Loucy (cell line): ENCODE measurements around the gene PITPNC1.
A peak's percentile ranks its signal among the peaks of the same experiment; 100 is the strongest.

Experiments used
- H2AFZ ChIP-seq: fragments of 200-600 bp; sonication (generic); 2 replicates; pipeline ENCODE4 v1.6.0; 2016; ENCODE audit warnings: antibody characterized with exemption, mild to moderate bottlenecking, low read length, moderate library complexity
- H3F3A ChIP-seq: fragments of 200-600 bp; 2 replicates; pipeline ENCODE4 v1.6.0; 2016; ENCODE audit warnings: antibody characterized with exemption, low read depth, mild to moderate bottlenecking
- H3K27me3 ChIP-seq: fragments of 200-600 bp; sonication (generic); 2 replicates; pipeline ENCODE4 v1.6.1; 2014; ENCODE audit warnings: low read length, mild to moderate bottlenecking; ENCODE audit not compliant: insufficient read depth, poor library complexity, severe bottlenecking
- H3K36me3 ChIP-seq: fragments of 200-600 bp; sonication (generic); 2 replicates; pipeline ENCODE4 v1.6.1; 2016; ENCODE audit warnings: low read length; ENCODE audit not compliant: insufficient read depth
- H3K4me1 ChIP-seq: fragments of 200-600 bp; sonication (generic); 2 replicates; pipeline ENCODE4 v1.5.1; 2014; ENCODE audit warnings: low read length, mild to moderate bottlenecking; ENCODE audit not compliant: insufficient read depth, poor library complexity, severe bottlenecking
- H3K4me2 ChIP-seq: fragments of 200-600 bp; sonication (generic); 2 replicates; pipeline ENCODE4 v1.6.0; 2014; ENCODE audit warnings: antibody characterized with exemption, low read length, low read depth, mild to moderate bottlenecking; ENCODE audit not compliant: poor library complexity, severe bottlenecking
- H3K4me3 ChIP-seq: fragments of 200-600 bp; sonication (generic); 2 replicates; pipeline ENCODE4 v1.5.1; 2014; ENCODE audit warnings: low read length, mild to moderate bottlenecking, mixed read lengths; ENCODE audit not compliant: poor library complexity, severe bottlenecking
- H3K79me2 ChIP-seq: fragments of 200-600 bp; sonication (generic); 2 replicates; pipeline ENCODE4 v1.6.1; 2014; ENCODE audit warnings: low read length; ENCODE audit not compliant: insufficient read depth
- H3K9ac ChIP-seq: fragments of 200-600 bp; sonication (generic); 2 replicates; pipeline ENCODE4 v1.6.0; 2014; ENCODE audit warnings: mild to moderate bottlenecking, low read depth, low read length, moderate library complexity; ENCODE audit not compliant: poor library complexity, severe bottlenecking
- H3K9me2 ChIP-seq: fragments of 200-600 bp; sonication (generic); replicated peaks from 2 replicates; pipeline ENCODE4 v1.6.1; 2016; ENCODE audit warnings: low read depth, low read length, mixed read lengths
- H3K9me3 ChIP-seq: fragments of 200-600 bp; sonication (generic); 2 replicates; pipeline ENCODE4 v1.6.1; 2014; ENCODE audit warnings: mild to moderate bottlenecking, antibody characterized with exemption, low read length, low read depth; ENCODE audit not compliant: insufficient read depth
- H4K20me1 ChIP-seq: fragments of 200-600 bp; sonication (generic); 2 replicates; pipeline ENCODE4 v1.6.0; 2014; ENCODE audit warnings: antibody characterized with exemption, low read length, mild to moderate bottlenecking; ENCODE audit not compliant: insufficient read depth, poor library complexity, severe bottlenecking
- EZH2phosphoT487 ChIP-seq: fragments of 200-600 bp; IDR thresholded peaks from 2 replicates; pipeline ENCODE4 v1.6.1; 2018; ENCODE audit warnings: antibody characterized with exemption, mild to moderate bottlenecking, moderate library complexity, borderline replicate concordance
- TF ChIP-seq, protein P1 (sequence below): fragments of 200-600 bp; sonication (generic); conservative IDR thresholded peaks from 2 replicates; pipeline ENCODE4 v1.5.1; 2014; ENCODE audit warnings: mild to moderate bottlenecking, antibody characterized with exemption, low read length

The PITPNC1 gene

DNA sequence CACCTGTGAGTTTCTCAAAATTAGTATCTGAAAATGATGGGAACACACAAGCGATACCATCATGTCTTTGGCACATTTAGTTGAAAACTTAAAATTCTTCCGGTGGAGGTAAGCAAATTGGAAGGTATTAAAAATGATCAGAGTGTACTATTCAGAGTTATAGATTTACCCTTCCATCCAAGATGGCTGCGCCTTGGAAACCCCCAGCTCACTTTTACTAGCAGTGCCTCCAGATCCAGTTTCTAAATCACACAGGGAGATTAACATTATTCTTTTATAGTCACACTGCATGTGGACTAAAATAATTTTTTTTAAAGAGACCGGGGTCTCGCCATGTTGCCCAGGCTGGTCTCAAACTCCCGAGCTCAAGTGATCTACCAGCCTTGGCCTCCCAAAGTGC is 15.0 kb downstream of the PITPNC1 start:
- no peak for TF ChIP-seq EZH2phosphoT487
- TF ChIP-seq, protein P1, sequence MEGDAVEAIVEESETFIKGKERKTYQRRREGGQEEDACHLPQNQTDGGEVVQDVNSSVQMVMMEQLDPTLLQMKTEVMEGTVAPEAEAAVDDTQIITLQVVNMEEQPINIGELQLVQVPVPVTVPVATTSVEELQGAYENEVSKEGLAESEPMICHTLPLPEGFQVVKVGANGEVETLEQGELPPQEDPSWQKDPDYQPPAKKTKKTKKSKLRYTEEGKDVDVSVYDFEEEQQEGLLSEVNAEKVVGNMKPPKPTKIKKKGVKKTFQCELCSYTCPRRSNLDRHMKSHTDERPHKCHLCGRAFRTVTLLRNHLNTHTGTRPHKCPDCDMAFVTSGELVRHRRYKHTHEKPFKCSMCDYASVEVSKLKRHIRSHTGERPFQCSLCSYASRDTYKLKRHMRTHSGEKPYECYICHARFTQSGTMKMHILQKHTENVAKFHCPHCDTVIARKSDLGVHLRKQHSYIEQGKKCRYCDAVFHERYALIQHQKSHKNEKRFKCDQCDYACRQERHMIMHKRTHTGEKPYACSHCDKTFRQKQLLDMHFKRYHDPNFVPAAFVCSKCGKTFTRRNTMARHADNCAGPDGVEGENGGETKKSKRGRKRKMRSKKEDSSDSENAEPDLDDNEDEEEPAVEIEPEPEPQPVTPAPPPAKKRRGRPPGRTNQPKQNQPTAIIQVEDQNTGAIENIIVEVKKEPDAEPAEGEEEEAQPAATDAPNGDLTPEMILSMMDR: no peak
- Histone ChIP-seq H3K79me2 (0 out of 2 replicates have a peak, but pooled peaks cover 5% of the 10 kb centered on the region), H3K4me3 (no peak overlapping the region), H3K4me1 (peaks cover 13% of the 10 kb centered on the region), H3K36me3 (no peaks in the 10 kb centered on the region), H3K4me2 (no peak overlapping the region), H3K27me3 (no peaks in the 10 kb centered on the region), H3K9ac (no peak overlapping the region), H3F3A (0 out of 2 replicates have a peak, but pooled peaks cover 3% of the 10 kb centered on the region), H4K20me1 (no peaks in the 10 kb centered on the region), H3K9me3 (no peaks in the 10 kb centered on the region), H3K9me2 (no peaks in the 10 kb centered on the region), H2AFZ (no peak overlapping the region)

DNA sequence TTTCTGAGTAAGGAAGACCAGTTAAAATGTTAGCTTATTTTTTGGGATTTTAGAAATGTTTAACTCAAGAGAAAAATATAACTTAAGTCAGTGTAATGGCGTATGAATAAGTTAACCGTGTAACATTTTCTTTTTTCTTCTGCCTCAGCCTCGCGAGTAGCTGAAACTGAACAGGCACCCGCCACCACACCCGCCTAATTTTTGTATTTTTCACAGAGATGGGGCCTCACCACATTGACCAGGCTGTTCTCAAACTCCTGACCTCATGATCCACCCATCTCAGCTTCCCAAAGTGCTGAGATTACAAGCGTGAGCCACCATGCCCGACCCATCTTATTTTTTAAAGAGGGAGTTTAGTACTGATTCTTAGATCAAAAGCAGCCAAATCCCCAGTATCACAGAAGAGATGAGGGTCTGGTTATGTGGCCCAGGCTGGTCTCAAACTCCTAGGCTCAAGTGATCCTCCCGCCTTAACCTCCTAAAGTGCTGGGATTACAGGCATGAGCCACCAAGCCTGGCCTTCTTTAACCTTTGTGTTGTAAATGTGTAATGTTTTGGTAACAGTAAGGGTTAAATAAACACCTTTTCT is 16.8 kb downstream of the PITPNC1 start:
- Histone ChIP-seq H3K4me1 (peaks cover 13% of the 10 kb centered on the region), H3K4me2 (no peak overlapping the region), H2AFZ (no peak overlapping the region), H3K79me2 (0 out of 2 replicates have a peak, but pooled peaks cover 5% of the 10 kb centered on the region), H3K9me2 (no peaks in the 10 kb centered on the region), H3K9ac (no peak overlapping the region), H3K4me3 (no peak overlapping the region), H4K20me1 (no peaks in the 10 kb centered on the region), H3K36me3 (no peaks in the 10 kb centered on the region), H3K9me3 (no peaks in the 10 kb centered on the region), H3K27me3 (no peaks in the 10 kb centered on the region), H3F3A (0 out of 2 replicates have a peak, but pooled peaks cover 3% of the 10 kb centered on the region)
- no peak for TF ChIP-seq EZH2phosphoT487
- TF ChIP-seq, protein P1: no peak

DNA sequence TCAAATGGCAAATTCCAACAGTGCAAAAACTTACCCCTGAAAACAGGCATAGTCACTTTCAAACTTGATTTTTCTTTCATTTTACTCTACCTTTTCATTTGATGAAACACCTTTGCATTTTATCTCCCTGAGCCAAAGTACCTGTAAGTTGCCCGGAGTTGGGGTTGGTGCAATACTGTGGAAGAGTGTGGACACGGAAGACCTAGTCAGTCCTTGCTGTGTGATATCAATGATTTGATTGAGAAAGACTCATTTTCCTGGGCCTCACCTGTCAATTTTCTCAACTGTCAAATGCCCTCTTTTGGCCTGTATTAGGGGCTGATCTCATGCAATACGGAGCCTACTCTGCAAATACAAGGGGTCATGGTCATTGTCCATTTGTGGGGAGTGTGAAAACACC is 22.6 kb downstream of the PITPNC1 start:
- no peaks in the 10 kb centered on the region for H4K20me1 ChIP-seq
- H3K9ac ChIP-seq: no peak overlapping the region
- peak overlapping the region; percentile 47 for H3K4me2 ChIP-seq
- H3K9me2 ChIP-seq: no peaks in the 10 kb centered on the region
- H3K36me3 ChIP-seq: no peaks in the 10 kb centered on the region
- 0 out of 2 replicates have a peak, but pooled peaks cover 5% of the 10 kb centered on the region for H3K79me2 ChIP-seq
- H3K9me3 ChIP-seq: no peaks in the 10 kb centered on the region
- peaks cover 13% of the 10 kb centered on the region for H3K4me1 ChIP-seq
- TF ChIP-seq EZH2phosphoT487: no peak
- TF ChIP-seq, protein P1: no peak
- no peaks in the 10 kb centered on the region for H3K27me3 ChIP-seq
- no peak overlapping the region for H3K4me3 ChIP-seq
- no peak overlapping the region for H2AFZ ChIP-seq
- H3F3A ChIP-seq: no peaks in the 10 kb centered on the region
